ENCODE data around the gene COCH. TPM values are rescaled to one million over a fixed set of nuclear protein-coding genes. Genes with fewer than 3 reads are reported as not detected.
"Not testable (repeated sequence)": the region's sequence is repeated elsewhere in the genome, so short reads cannot be mapped to it uniquely, and the experiment has no call there.

The COCH gene
- polyA plus RNA-seq, 4 donors, result 2.5 to 5.4 (median 3.3) TPM

GRCh38 chr14:30874999-30875787, 834 bp downstream of the COCH start:
- DNase-seq (ENCODE audit: low read depth in 4 of 4, low spot score in 2 of 4), result peak in 1 of 4 donors; percentile 13

- no peak for DNase-seq (ENCODE audit: low read depth in 4 of 4, low spot score in 2 of 4)
Observed at GRCh38 chr14:30875788-30876053, 1.4 kb downstream of the COCH start.

- no peak for DNase-seq (ENCODE audit: low read depth in 4 of 4, low spot score in 2 of 4)
Observed at GRCh38 chr14:30876692-30877091, 2.3 kb downstream of the COCH start.

- DNase-seq (ENCODE audit: low read depth in 4 of 4, low spot score in 2 of 4), result no peak
Observed at GRCh38 chr14:30882431-30882830, 8.1 kb downstream of the COCH start.

- DNase-seq (ENCODE audit: low read depth in 4 of 4, low spot score in 2 of 4), result no peak
Observed at GRCh38 chr14:30883508-30884294, 9.3 kb downstream of the COCH start.

- no peak for DNase-seq (ENCODE audit: low read depth in 4 of 4, low spot score in 2 of 4)
Observed at GRCh38 chr14:30884901-30885300, 10.5 kb downstream of the COCH start.

- DNase-seq (ENCODE audit: low read depth in 4 of 4, low spot score in 2 of 4), result no peak
Observed at GRCh38 chr14:30885840-30886740, 11.7 kb downstream of the COCH start.

GRCh38 chr14:30888480-30889243, 14.3 kb downstream of the COCH start:
- DNase-seq (ENCODE audit: low read depth in 4 of 4, low spot score in 2 of 4), result no peak

GRCh38 chr14:30889244-30889594, 14.9 kb downstream of the COCH start:
- no peak for DNase-seq (ENCODE audit: low read depth in 4 of 4, low spot score in 2 of 4)

GRCh38 chr14:30893819-30894218, 19.5 kb downstream of the COCH start:
- DNase-seq (ENCODE audit: low read depth in 4 of 4, low spot score in 2 of 4), result no peak

- DNase-seq (ENCODE audit: low read depth in 4 of 4, low spot score in 2 of 4), result no peak
Observed at GRCh38 chr14:30894923-30895515, 20.7 kb downstream of the COCH start.

- DNase-seq (ENCODE audit: low read depth in 4 of 4, low spot score in 2 of 4), result no peak
Observed at GRCh38 chr14:30896435-30896834, 22.1 kb downstream of the COCH start.

- DNase-seq (ENCODE audit: low read depth in 4 of 4, low spot score in 2 of 4), result not testable (repeated sequence)
Observed at GRCh38 chr14:30897121-30897520, 22.8 kb downstream of the COCH start.

GRCh38 chr14:30903285-30904124, 29.1 kb downstream of the COCH start:
- DNase-seq (ENCODE audit: low read depth in 4 of 4, low spot score in 2 of 4), result no peak

- peak in 1 of 4 donors; percentile 7 for DNase-seq (ENCODE audit: low read depth in 4 of 4, low spot score in 2 of 4)
Observed at GRCh38 chr14:30906752-30907658, 32.6 kb downstream of the COCH start.

GRCh38 chr14:30907659-30908057, 33.3 kb downstream of the COCH start:
- no peak for DNase-seq (ENCODE audit: low read depth in 4 of 4, low spot score in 2 of 4)

GRCh38 chr14:30908826-30909225, 34.5 kb downstream of the COCH start:
- DNase-seq (ENCODE audit: low read depth in 4 of 4, low spot score in 2 of 4), result no peak

- DNase-seq (ENCODE audit: low read depth in 4 of 4, low spot score in 2 of 4), result no peak
Observed at GRCh38 chr14:30914812-30915211, 40.5 kb downstream of the COCH start.
